OCI-LY3 (cell line): ENCODE measurements around the gene RBBP8.

Experiments
- H2AFZ ChIP-seq: fragments of 200-600, 300-600 bp; shearing (Covaris generic); 2 replicates; pipeline ENCODE4 v1.6.0; 2014; ENCODE audit warnings: antibody characterized with exemption, low read depth, low read length
- H3K27ac ChIP-seq: fragments of 200-600, 300-600 bp; sonication (generic); 2 replicates; pipeline ENCODE4 v1.5.1; 2014; ENCODE audit warnings: mild to moderate bottlenecking, low read length, moderate library complexity, mixed read lengths
- H3K27me3 ChIP-seq: fragments of 200-600, 300-600 bp; sonication (generic); 2 replicates; pipeline ENCODE4 v1.6.1; 2014; ENCODE audit warnings: low read depth, low read length, mixed read lengths
- H3K36me3 ChIP-seq: fragments of 200-600, 300-600 bp; sonication (generic); replicated peaks from 2 replicates; pipeline ENCODE3; 2014; ENCODE audit warnings: low read depth, low read length, mixed read lengths
- H3K4me1 ChIP-seq: fragments of 300-600, 200-600 bp; sonication (generic); 2 replicates; pipeline ENCODE4 v1.6.1; 2014; ENCODE audit warnings: low read length, mixed read lengths
- H3K4me2 ChIP-seq: fragments of 200-600, 300-600 bp; sonication (generic); 2 replicates; pipeline ENCODE4 v1.6.1; 2014; ENCODE audit warnings: low read length, mixed read lengths
- H3K4me3 ChIP-seq: fragments of 300-600, 200-600 bp; sonication (generic); 2 replicates; pipeline ENCODE4 v1.5.1; 2014; ENCODE audit warnings: antibody characterized with exemption, mild to moderate bottlenecking, low read length, moderate library complexity
- H3K79me2 ChIP-seq: fragments of 300-600, 200-600 bp; shearing (Covaris generic); 2 replicates; pipeline ENCODE4 v1.6.1; 2014; ENCODE audit warnings: mild to moderate bottlenecking, low read length, mixed read lengths
- H3K9ac ChIP-seq: fragments of 300-600, 200-600 bp; shearing (Covaris generic); 2 replicates; pipeline ENCODE4 v1.6.0; 2014; ENCODE audit warnings: mild to moderate bottlenecking, low read length, moderate library complexity
- H3K9me3 ChIP-seq: fragments of 200-600, 300-600 bp; shearing (Covaris generic); 2 replicates; pipeline ENCODE4 v1.6.1; 2014; ENCODE audit warnings: low read length, mixed read lengths; ENCODE audit not compliant: insufficient read depth
- H4K20me1 ChIP-seq: fragments of 200-600, 300-600 bp; sonication (generic); 2 replicates; pipeline ENCODE4 v1.6.1; 2016; ENCODE audit warnings: low read length, mixed read lengths; ENCODE audit not compliant: insufficient read depth
- EZH2phosphoT487 ChIP-seq: fragments of 200-600 bp; shearing (Covaris generic); IDR thresholded peaks from 2 replicates; pipeline ENCODE4 v1.6.1; 2018; ENCODE audit warnings: antibody characterized with exemption, mixed run types, low read depth
- TF ChIP-seq, protein P1 (sequence below): fragments of 200-600, 300-600 bp; sonication (generic); IDR thresholded peaks from 2 replicates; pipeline ENCODE4 v1.5.1; 2014; ENCODE audit warnings: antibody characterized with exemption, low read length, low read depth

RBBP8 gene

DNA sequence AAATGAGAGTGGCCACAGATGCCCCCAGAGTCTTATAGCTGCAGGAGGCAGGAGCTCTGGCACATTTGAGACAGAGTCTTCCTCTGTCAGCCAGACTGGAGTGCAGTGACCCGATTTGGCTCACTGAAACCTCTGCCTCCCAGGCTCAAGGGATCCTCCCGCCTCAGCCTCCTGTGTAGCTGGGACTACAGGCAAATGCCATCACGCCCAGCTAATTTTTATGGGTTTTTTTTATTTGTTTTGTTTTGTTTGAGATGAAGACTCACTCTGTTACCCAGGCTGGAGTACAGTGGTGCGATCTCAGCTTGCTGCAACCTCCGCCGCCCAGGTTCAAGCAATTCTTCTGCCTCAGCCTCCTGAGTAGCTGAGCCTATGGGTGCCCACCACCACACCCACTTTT is 121.4 kb downstream of the RBBP8 start:
- Histone ChIP-seq H3K36me3 (no peaks in the 10 kb centered on the region), H3K27ac (no peak overlapping the region), H3K79me2 (no peaks in the 10 kb centered on the region), H4K20me1 (no peaks in the 10 kb centered on the region), H3K4me1 (no peaks in the 10 kb centered on the region), H3K9ac (no peak overlapping the region), H2AFZ (no peak overlapping the region), H3K27me3 (peaks cover 14% of the 10 kb centered on the region), H3K4me2 (no peak overlapping the region), H3K4me3 (no peak overlapping the region), H3K9me3 (no peaks in the 10 kb centered on the region)
- TF ChIP-seq EZH2phosphoT487: no peak
- TF ChIP-seq, protein P1, sequence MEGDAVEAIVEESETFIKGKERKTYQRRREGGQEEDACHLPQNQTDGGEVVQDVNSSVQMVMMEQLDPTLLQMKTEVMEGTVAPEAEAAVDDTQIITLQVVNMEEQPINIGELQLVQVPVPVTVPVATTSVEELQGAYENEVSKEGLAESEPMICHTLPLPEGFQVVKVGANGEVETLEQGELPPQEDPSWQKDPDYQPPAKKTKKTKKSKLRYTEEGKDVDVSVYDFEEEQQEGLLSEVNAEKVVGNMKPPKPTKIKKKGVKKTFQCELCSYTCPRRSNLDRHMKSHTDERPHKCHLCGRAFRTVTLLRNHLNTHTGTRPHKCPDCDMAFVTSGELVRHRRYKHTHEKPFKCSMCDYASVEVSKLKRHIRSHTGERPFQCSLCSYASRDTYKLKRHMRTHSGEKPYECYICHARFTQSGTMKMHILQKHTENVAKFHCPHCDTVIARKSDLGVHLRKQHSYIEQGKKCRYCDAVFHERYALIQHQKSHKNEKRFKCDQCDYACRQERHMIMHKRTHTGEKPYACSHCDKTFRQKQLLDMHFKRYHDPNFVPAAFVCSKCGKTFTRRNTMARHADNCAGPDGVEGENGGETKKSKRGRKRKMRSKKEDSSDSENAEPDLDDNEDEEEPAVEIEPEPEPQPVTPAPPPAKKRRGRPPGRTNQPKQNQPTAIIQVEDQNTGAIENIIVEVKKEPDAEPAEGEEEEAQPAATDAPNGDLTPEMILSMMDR: no peak

DNA sequence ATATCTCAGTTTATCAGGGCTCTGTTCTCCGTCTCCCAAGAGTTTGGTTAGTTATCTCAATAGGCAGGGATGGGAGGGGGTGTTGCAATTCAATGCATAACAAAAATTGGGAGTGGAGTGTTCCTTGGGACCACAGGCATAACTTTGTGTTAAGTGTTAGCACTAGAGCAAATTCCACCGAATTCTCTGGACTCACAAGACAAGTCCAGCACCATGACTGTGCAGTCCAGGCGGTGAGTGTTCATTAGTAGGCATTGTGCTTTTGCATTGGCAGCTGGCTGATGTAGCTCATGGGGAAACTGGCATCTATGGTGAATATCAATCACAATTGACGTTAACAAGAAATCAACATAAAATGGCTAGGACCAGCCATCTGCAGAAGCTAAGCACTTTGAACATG is 123.2 kb downstream of the RBBP8 start:
- Histone ChIP-seq H3K27me3 (peaks cover 15% of the 10 kb centered on the region), H3K4me1 (no peaks in the 10 kb centered on the region)

DNA sequence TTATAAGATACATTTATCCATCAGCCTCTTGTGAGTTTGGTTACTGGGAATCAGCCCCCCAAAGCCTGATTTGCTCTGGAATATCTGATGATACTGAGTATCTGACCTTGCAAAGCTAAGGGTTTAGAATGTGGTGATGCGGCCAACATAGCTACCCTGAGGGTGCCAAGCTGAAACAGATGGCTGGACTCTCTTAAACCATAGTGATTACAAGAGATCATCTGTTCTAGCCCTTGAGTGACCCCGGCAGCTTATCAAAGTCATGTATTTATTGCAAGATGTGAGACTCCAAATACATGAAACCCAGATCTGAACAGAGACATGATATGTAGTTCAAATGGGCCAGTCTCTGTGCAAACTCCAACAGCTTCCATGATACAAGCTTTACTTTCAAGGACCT is 124.0 kb downstream of the RBBP8 start:
- no peak overlapping the region for H3K4me3 ChIP-seq
- H3K4me1 ChIP-seq: no peaks in the 10 kb centered on the region
- H3K36me3 ChIP-seq: no peaks in the 10 kb centered on the region
- peaks cover 15% of the 10 kb centered on the region for H3K27me3 ChIP-seq
- no peaks in the 10 kb centered on the region for H3K79me2 ChIP-seq
- H3K9ac ChIP-seq: no peak overlapping the region
- no peak overlapping the region for H3K4me2 ChIP-seq
- H2AFZ ChIP-seq: no peak overlapping the region
- TF ChIP-seq EZH2phosphoT487: no peak
- TF ChIP-seq, protein P1: no peak
- H3K9me3 ChIP-seq: no peaks in the 10 kb centered on the region
- no peaks in the 10 kb centered on the region for H4K20me1 ChIP-seq
- no peak overlapping the region for H3K27ac ChIP-seq

More for the DNA sequence above, 123.2 kb downstream of the RBBP8 start:
- Histone ChIP-seq H3K79me2 (no peaks in the 10 kb centered on the region), H3K27ac (no peak overlapping the region), H3K9ac (no peak overlapping the region), H4K20me1 (no peaks in the 10 kb centered on the region), H3K36me3 (no peaks in the 10 kb centered on the region), H2AFZ (no peak overlapping the region), H3K4me3 (no peak overlapping the region), H3K4me2 (no peak overlapping the region), H3K9me3 (no peaks in the 10 kb centered on the region)
- TF ChIP-seq, protein P1: no peak
- TF ChIP-seq EZH2phosphoT487: no peak

DNA sequence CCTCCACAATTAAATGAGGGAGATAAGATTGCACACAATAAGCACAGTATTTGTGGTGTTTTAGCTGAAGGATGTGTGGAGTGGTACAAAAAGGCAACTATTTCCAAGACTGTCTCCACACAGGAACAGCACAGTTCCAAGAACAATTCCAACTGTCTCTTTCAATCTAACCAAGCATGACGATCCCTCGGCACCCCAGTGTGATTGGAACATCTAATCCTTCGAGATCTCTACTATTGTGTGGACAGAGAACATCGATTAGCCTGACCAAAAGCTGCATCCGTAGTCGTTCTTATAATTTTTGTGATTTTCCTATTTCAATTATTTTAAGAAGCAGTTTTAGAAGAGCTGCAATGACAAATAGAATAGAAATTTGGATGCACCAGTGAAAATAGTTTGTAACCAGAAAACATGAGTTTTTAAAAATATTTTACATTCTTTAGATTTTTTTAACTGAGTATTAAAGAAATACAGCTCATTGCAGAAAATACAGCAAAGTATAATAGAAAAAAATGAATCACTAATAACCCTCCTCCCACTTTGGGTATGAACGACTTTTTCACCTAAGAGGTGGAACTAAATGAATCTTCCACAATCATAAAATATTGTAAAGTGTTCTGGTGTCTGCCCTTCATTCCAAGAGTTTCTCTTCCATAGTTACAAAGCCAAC is 125.8 kb downstream of the RBBP8 start:
- TF ChIP-seq EZH2phosphoT487: no peak
- TF ChIP-seq, protein P1: no peak
- no peaks in the 10 kb centered on the region for H4K20me1 ChIP-seq
- H3K36me3 ChIP-seq: no peaks in the 10 kb centered on the region
- no peak overlapping the region for H3K4me2 ChIP-seq
- H3K27me3 ChIP-seq: peaks cover 7% of the 10 kb centered on the region; the same call in 1 of the 2 replicates
- H2AFZ ChIP-seq: peak overlapping the region; percentile 33; the same call in 1 of the 2 replicates
- H3K4me1 ChIP-seq: no peaks in the 10 kb centered on the region
- no peak overlapping the region for H3K27ac ChIP-seq
- H3K9me3 ChIP-seq: no peaks in the 10 kb centered on the region
- no peak overlapping the region for H3K9ac ChIP-seq
- no peak overlapping the region for H3K4me3 ChIP-seq
- no peaks in the 10 kb centered on the region for H3K79me2 ChIP-seq
